ENCODE measurements around the gene SNPH.

Gene SNPH

DNA sequence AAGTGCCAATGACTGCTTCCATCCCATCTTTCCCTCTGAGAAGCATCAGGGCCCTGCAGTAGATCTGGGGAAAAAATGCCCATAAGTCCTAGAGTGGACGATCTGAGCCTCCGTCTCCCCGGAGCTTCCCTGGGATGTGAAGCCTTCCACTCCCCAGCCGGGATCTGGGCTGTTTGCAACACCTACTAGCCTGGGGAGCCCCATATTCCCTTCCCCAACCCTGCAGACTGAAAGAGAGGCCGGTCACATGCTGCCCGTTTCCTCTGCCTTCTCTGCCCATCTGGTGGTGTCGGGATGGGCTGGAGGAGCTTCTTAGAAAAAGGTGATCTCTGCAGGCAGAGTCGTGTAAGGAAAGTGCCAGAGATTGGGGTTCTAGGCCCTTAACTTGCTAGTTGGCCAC lies 1.1 kb downstream of the SNPH start:
- Histone ChIP-seq H3K27me3 (ENCODE audit: control insufficient read depth in 3 of 3, insufficient read depth in 3 of 3, low read depth in 1 of 3, low read length in 3 of 3) (peaks cover 0 to 72% (median 11%) of the 10 kb centered on the region in 3 experiments), H3K14ac (ENCODE audit: low read length) (no peak overlapping the region), H3K79me1 (ENCODE audit: low read depth, low read length) (no peaks in the 10 kb centered on the region), H3K36me3 (replicated peaks in 1 of 2; ENCODE audit: control insufficient read depth in 2 of 2, insufficient read depth in 2 of 2, low read length in 2 of 2) (no peaks in the 10 kb centered on the region), H2BK5ac (ENCODE audit: low read length) (no peak overlapping the region), H3K27ac (replicated peaks; ENCODE audit: low read length) (no peak overlapping the region), H3K4ac (ENCODE audit: low read length) (no peak overlapping the region), H3K4me2 (ENCODE audit: insufficient read depth, low read length, poor library complexity, severe bottlenecking) (no peak overlapping the region), H3K4me1 (ENCODE audit: control insufficient read depth in 2 of 2, insufficient read depth in 1 of 2, low read depth in 1 of 2, low read length in 2 of 2) (peaks cover 4 to 5% of the 10 kb centered on the region in 2 donors), H2BK15ac (ENCODE audit: low read length) (no peak overlapping the region), H2AFZ (ENCODE audit: low read length) (no peak overlapping the region), H2BK120ac (ENCODE audit: low read depth, low read length) (no peak overlapping the region), H3K23ac (ENCODE audit: low read depth, low read length, poor library complexity) (no peak overlapping the region), H3K9me3 (replicated peaks in 1 of 2; ENCODE audit: control insufficient read depth in 2 of 2, insufficient read depth in 1 of 2, low read depth in 1 of 2, low read length in 2 of 2) (no peaks in the 10 kb centered on the region), H3K18ac (ENCODE audit: low read length) (no peak overlapping the region), H3K4me3 (ENCODE audit: low read length in 2 of 2) (peak overlapping the region in 1 of 2 donors; percentile 42), H4K8ac (ENCODE audit: low read depth, low read length) (no peak overlapping the region), H2AK5ac (ENCODE audit: low read depth, low read length) (no peak overlapping the region), H3K9ac (ENCODE audit: low read depth, low read length, poor library complexity) (no peak overlapping the region), H2BK12ac (ENCODE audit: low read length) (no peak overlapping the region), H4K91ac (ENCODE audit: low read depth, low read length, poor library complexity) (no peak overlapping the region)
- no CpG with 5 or more reads among the region's 8 CpGs for whole genome bisulfite sequencing, 2 donors (ENCODE audit: extremely low coverage in 2 of 2, insufficient read length in 2 of 2, insufficient replicate concordance in 1 of 2)
- DNase-seq (ENCODE audit: low spot score) = no peak

- peaks cover 4 to 5% of the 10 kb centered on the region in 2 donors for H3K4me1 ChIP-seq (ENCODE audit: control insufficient read depth in 2 of 2, insufficient read depth in 1 of 2, low read depth in 1 of 2, low read length in 2 of 2)
- H3K4me2 ChIP-seq (ENCODE audit: insufficient read depth, low read length, poor library complexity, severe bottlenecking) = no peak overlapping the region
- DNase-seq (ENCODE audit: low spot score) = no peak
- no peak overlapping the region for H2BK120ac ChIP-seq (ENCODE audit: low read depth, low read length)
- H3K27me3 ChIP-seq (ENCODE audit: control insufficient read depth in 3 of 3, insufficient read depth in 3 of 3, low read depth in 1 of 3, low read length in 3 of 3) = peaks cover 0 to 75% (median 11%) of the 10 kb centered on the region in 3 experiments
- H2BK5ac ChIP-seq (ENCODE audit: low read length) = no peak overlapping the region
- no peak overlapping the region for H4K8ac ChIP-seq (ENCODE audit: low read depth, low read length)
- H3K14ac ChIP-seq (ENCODE audit: low read length) = no peak overlapping the region
- H3K9ac ChIP-seq (ENCODE audit: low read depth, low read length, poor library complexity) = no peak overlapping the region
- no CpG with 5 or more reads among the region's 3 CpGs for WGBS, 2 donors (ENCODE audit: extremely low coverage in 2 of 2, insufficient read length in 2 of 2, insufficient replicate concordance in 1 of 2)
- peak overlapping the region in 1 of 2 donors; percentile 2 for H3K4me3 ChIP-seq (ENCODE audit: low read length in 2 of 2)
- no peak overlapping the region for H3K27ac ChIP-seq (replicated peaks; ENCODE audit: low read length)
- H2BK15ac ChIP-seq (ENCODE audit: low read length) = no peak overlapping the region
- H2BK12ac ChIP-seq (ENCODE audit: low read length) = no peak overlapping the region
- no peaks in the 10 kb centered on the region for H3K36me3 ChIP-seq (replicated peaks in 1 of 2; ENCODE audit: control insufficient read depth in 2 of 2, insufficient read depth in 2 of 2, low read length in 2 of 2)
- H3K18ac ChIP-seq (ENCODE audit: low read length) = no peak overlapping the region
- no peaks in the 10 kb centered on the region for H3K9me3 ChIP-seq (replicated peaks in 1 of 2; ENCODE audit: control insufficient read depth in 2 of 2, insufficient read depth in 1 of 2, low read depth in 1 of 2, low read length in 2 of 2)
- no peak overlapping the region for H2AFZ ChIP-seq (ENCODE audit: low read length)
- H3K79me1 ChIP-seq (ENCODE audit: low read depth, low read length) = no peaks in the 10 kb centered on the region
- H2AK5ac ChIP-seq (ENCODE audit: low read depth, low read length) = no peak overlapping the region
- no peak overlapping the region for H3K23ac ChIP-seq (ENCODE audit: low read depth, low read length, poor library complexity)
- H3K4ac ChIP-seq (ENCODE audit: low read length) = no peak overlapping the region
- H4K91ac ChIP-seq (ENCODE audit: low read depth, low read length, poor library complexity) = no peak overlapping the region
Measured at GRCh38 chr20:1267809-1268374, 1.8 kb downstream of the SNPH start.

- H3K4me1 ChIP-seq (ENCODE audit: control insufficient read depth in 2 of 2, insufficient read depth in 1 of 2, low read depth in 1 of 2, low read length in 2 of 2) = peaks cover 4 to 5% of the 10 kb centered on the region in 2 donors
- no peaks in the 10 kb centered on the region for H3K79me1 ChIP-seq (ENCODE audit: low read depth, low read length)
- H3K27me3 ChIP-seq (ENCODE audit: control insufficient read depth in 3 of 3, insufficient read depth in 3 of 3, low read depth in 1 of 3, low read length in 3 of 3) = peaks cover 0 to 77% (median 11%) of the 10 kb centered on the region in 3 experiments
- no peak overlapping the region for H3K14ac ChIP-seq (ENCODE audit: low read length)
- no peak overlapping the region for H3K18ac ChIP-seq (ENCODE audit: low read length)
- no peaks in the 10 kb centered on the region for H3K36me3 ChIP-seq (replicated peaks in 1 of 2; ENCODE audit: control insufficient read depth in 2 of 2, insufficient read depth in 2 of 2, low read length in 2 of 2)
- no peak overlapping the region for H2AFZ ChIP-seq (ENCODE audit: low read length)
- no CpG with 5 or more reads among the region's 8 CpGs for WGBS, 2 donors (ENCODE audit: extremely low coverage in 2 of 2, insufficient read length in 2 of 2, insufficient replicate concordance in 1 of 2)
- H3K9me3 ChIP-seq (replicated peaks in 1 of 2; ENCODE audit: control insufficient read depth in 2 of 2, insufficient read depth in 1 of 2, low read depth in 1 of 2, low read length in 2 of 2) = no peaks in the 10 kb centered on the region
- no peak overlapping the region for H2AK5ac ChIP-seq (ENCODE audit: low read depth, low read length)
- H3K4me3 ChIP-seq (ENCODE audit: low read length in 2 of 2) = no peak overlapping the region
- no peak overlapping the region for H4K8ac ChIP-seq (ENCODE audit: low read depth, low read length)
- no peak overlapping the region for H3K4ac ChIP-seq (ENCODE audit: low read length)
- H2BK12ac ChIP-seq (ENCODE audit: low read length) = no peak overlapping the region
- H2BK15ac ChIP-seq (ENCODE audit: low read length) = no peak overlapping the region
- H3K23ac ChIP-seq (ENCODE audit: low read depth, low read length, poor library complexity) = no peak overlapping the region
- no peak overlapping the region for H3K9ac ChIP-seq (ENCODE audit: low read depth, low read length, poor library complexity)
- no peak overlapping the region for H4K91ac ChIP-seq (ENCODE audit: low read depth, low read length, poor library complexity)
- H3K4me2 ChIP-seq (ENCODE audit: insufficient read depth, low read length, poor library complexity, severe bottlenecking) = no peak overlapping the region
- H3K27ac ChIP-seq (replicated peaks; ENCODE audit: low read length) = no peak overlapping the region
- no peak for DNase-seq (ENCODE audit: low spot score)
- H2BK5ac ChIP-seq (ENCODE audit: low read length) = no peak overlapping the region
- no peak overlapping the region for H2BK120ac ChIP-seq (ENCODE audit: low read depth, low read length)
Measured at GRCh38 chr20:1269235-1269634, 3.1 kb downstream of the SNPH start.

DNA sequence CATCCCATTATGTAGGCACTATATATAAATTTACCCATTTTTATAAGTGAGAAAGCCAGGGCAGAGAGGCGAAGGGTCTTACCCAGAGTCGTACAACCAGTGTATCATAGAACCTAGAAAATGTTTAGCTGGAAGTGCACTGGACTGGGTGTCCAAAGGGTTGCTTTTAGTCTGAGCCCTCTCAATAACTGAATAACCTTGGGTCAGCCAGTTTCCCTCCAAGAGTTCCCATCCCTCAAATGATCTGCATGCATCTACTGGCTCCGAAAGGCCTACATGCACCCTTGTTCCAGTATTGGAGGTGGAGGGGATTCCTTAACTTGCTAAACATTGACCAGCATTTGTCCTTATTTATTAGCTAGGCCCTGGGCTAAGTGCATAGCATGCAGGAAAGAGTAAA lies 3.8 kb downstream of the SNPH start:
- Histone ChIP-seq H3K27me3 (ENCODE audit: control insufficient read depth in 3 of 3, insufficient read depth in 3 of 3, low read depth in 1 of 3, low read length in 3 of 3) (peaks cover 0 to 77% (median 11%) of the 10 kb centered on the region in 3 experiments), H3K9me3 (replicated peaks in 1 of 2; ENCODE audit: control insufficient read depth in 2 of 2, insufficient read depth in 1 of 2, low read depth in 1 of 2, low read length in 2 of 2) (no peaks in the 10 kb centered on the region), H2AFZ (ENCODE audit: low read length) (no peak overlapping the region), H3K36me3 (replicated peaks in 1 of 2; ENCODE audit: control insufficient read depth in 2 of 2, insufficient read depth in 2 of 2, low read length in 2 of 2) (no peaks in the 10 kb centered on the region), H2BK15ac (ENCODE audit: low read length) (no peak overlapping the region), H3K4me3 (ENCODE audit: low read length in 2 of 2) (no peak overlapping the region), H2BK12ac (ENCODE audit: low read length) (no peak overlapping the region), H2AK5ac (ENCODE audit: low read depth, low read length) (no peak overlapping the region), H2BK5ac (ENCODE audit: low read length) (no peak overlapping the region), H3K18ac (ENCODE audit: low read length) (no peak overlapping the region), H4K91ac (ENCODE audit: low read depth, low read length, poor library complexity) (no peak overlapping the region), H3K23ac (ENCODE audit: low read depth, low read length, poor library complexity) (no peak overlapping the region), H3K79me1 (ENCODE audit: low read depth, low read length) (no peaks in the 10 kb centered on the region), H3K4me1 (ENCODE audit: control insufficient read depth in 2 of 2, insufficient read depth in 1 of 2, low read depth in 1 of 2, low read length in 2 of 2) (peaks cover 4 to 5% of the 10 kb centered on the region in 2 donors), H3K14ac (ENCODE audit: low read length) (no peak overlapping the region), H4K8ac (ENCODE audit: low read depth, low read length) (no peak overlapping the region), H2BK120ac (ENCODE audit: low read depth, low read length) (no peak overlapping the region), H3K4me2 (ENCODE audit: insufficient read depth, low read length, poor library complexity, severe bottlenecking) (no peak overlapping the region), H3K4ac (ENCODE audit: low read length) (no peak overlapping the region), H3K27ac (replicated peaks; ENCODE audit: low read length) (no peak overlapping the region), H3K9ac (ENCODE audit: low read depth, low read length, poor library complexity) (no peak overlapping the region)
- DNase-seq (ENCODE audit: low spot score) = no peak
- no CpG with 5 or more reads among the region's 3 CpGs for WGBS, 2 donors (ENCODE audit: extremely low coverage in 2 of 2, insufficient read length in 2 of 2, insufficient replicate concordance in 1 of 2)
